ENCODE measurements around the gene NR2E3.

The NR2E3 gene

GRCh38 chr15:71810256-71811035 is at the start of gene NR2E3:
NR2E3 (plus strand) TSS chr15:71810554; CDS start chr15:71810744, 190 bp downstream.
- DNase-seq: no peak

GRCh38 chr15:71760852-71761251 is 49.5 kb upstream of the NR2E3 start:
- no peak for DNase-seq

- DNase-seq: no peak
Measured at GRCh38 chr15:71761649-71762048, 48.7 kb upstream of the NR2E3 start.

GRCh38 chr15:71768184-71768583 is 42.2 kb upstream of the NR2E3 start:
- DNase-seq: no peak

GRCh38 chr15:71773206-71773859 is 37.0 kb upstream of the NR2E3 start:
- DNase-seq: no peak

- DNase-seq: no peak
Measured at GRCh38 chr15:71775856-71776255, 34.5 kb upstream of the NR2E3 start.

- DNase-seq: no peak
Measured at GRCh38 chr15:71776304-71776703, 34.0 kb upstream of the NR2E3 start.

GRCh38 chr15:71777216-71777943 is 33.0 kb upstream of the NR2E3 start:
- no peak for DNase-seq

- DNase-seq: no peak
Measured at GRCh38 chr15:71779073-71779797, 31.1 kb upstream of the NR2E3 start.

- no peak for DNase-seq
Measured at GRCh38 chr15:71780115-71780976, 30.0 kb upstream of the NR2E3 start.

- DNase-seq: no peak
Measured at GRCh38 chr15:71781179-71781964, 29.0 kb upstream of the NR2E3 start.

- DNase-seq: no peak
Measured at GRCh38 chr15:71781965-71782265, 28.4 kb upstream of the NR2E3 start.

GRCh38 chr15:71782422-71783165 is 27.8 kb upstream of the NR2E3 start:
- DNase-seq: no peak

GRCh38 chr15:71784719-71785118 is 25.6 kb upstream of the NR2E3 start:
- no peak for DNase-seq

- DNase-seq: no peak
Measured at GRCh38 chr15:71785996-71786395, 24.4 kb upstream of the NR2E3 start.

GRCh38 chr15:71786673-71787072 is 23.7 kb upstream of the NR2E3 start:
- DNase-seq: no peak

GRCh38 chr15:71788646-71789579 is 21.4 kb upstream of the NR2E3 start:
- DNase-seq: no peak

- DNase-seq: no peak
Measured at GRCh38 chr15:71789616-71790015, 20.7 kb upstream of the NR2E3 start.

GRCh38 chr15:71790081-71790480 is 20.3 kb upstream of the NR2E3 start:
- no peak for DNase-seq

GRCh38 chr15:71791975-71792374 is 18.4 kb upstream of the NR2E3 start:
- no peak for DNase-seq

All from NCI-H1930 (cell line).